NCI-H1092 treated with DMSO at 0.1 percent for 48 hours (cell line): ENCODE results near the gene SLC25A33.

Experiments
- DNase-seq: peaks from one replicate; lab custom pipeline; 2025; lab: John Stamatoyannopoulos, UW

SLC25A33 gene

GRCh38 chr1:9601942-9602793, 62.9 kb downstream of the SLC25A33 start:
- DNase-seq, result no peak

- no peak for DNase-seq
Measured at GRCh38 chr1:9602794-9603167, 63.5 kb downstream of the SLC25A33 start.

- no peak for DNase-seq
Measured at GRCh38 chr1:9603307-9603706, 64.0 kb downstream of the SLC25A33 start.

DNA sequence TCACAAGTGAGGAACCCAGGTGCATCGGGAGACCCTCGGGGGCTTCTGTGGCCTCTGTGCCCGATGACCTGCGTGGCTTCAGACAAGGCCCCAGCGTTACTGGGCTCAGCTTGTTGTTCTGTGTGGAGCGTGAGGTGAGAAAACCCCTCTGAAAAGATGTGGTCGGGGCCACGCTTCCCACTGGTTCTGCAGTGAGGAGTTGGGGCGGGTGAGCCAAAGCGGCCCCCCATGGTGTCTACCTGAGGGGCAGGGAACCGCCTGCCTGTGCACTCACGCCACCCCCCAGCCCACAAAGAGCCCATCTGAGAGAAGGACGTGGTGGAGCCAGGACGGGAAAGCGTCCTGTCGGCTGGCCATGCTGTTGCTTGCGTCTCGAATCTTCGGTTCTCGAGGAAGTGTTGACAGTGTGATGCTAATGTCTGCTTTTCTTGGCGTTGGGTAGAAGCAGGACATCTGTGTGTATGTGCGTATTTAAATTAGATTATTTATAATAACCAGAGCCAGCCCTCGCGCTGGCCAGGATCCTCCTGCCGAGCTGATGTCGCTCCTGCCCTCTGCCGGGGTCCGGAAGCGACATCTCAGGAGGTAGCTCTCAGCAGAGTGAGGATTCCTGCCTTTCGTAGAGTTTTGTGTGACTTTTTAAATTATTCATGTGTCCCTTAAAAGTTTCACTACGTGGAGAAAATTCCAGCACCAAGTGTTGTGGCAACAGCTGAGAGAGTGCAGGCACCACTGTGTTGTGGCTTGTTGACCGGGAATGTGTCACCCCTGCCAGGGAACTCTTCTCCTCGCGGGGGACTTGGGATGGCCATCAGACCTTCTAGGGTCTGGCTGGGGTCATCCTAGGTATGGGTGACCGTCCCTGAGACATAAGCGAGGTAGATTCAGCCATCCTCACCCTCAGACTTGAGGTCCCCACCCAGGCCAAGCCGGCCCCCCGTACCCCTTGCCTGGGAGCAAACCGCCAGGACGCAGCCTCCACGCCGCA, 64.8 kb downstream of the SLC25A33 start:
- DNase-seq, result no peak

- DNase-seq, result peak; percentile 51
Measured at GRCh38 chr1:9604836-9605235, 65.6 kb downstream of the SLC25A33 start.

GRCh38 chr1:9605946-9606455, 66.7 kb downstream of the SLC25A33 start:
- DNase-seq, result no peak

GRCh38 chr1:9606458-9606857, 67.2 kb downstream of the SLC25A33 start:
- no peak for DNase-seq

GRCh38 chr1:9606948-9607347, 67.7 kb downstream of the SLC25A33 start:
- no peak for DNase-seq

DNA sequence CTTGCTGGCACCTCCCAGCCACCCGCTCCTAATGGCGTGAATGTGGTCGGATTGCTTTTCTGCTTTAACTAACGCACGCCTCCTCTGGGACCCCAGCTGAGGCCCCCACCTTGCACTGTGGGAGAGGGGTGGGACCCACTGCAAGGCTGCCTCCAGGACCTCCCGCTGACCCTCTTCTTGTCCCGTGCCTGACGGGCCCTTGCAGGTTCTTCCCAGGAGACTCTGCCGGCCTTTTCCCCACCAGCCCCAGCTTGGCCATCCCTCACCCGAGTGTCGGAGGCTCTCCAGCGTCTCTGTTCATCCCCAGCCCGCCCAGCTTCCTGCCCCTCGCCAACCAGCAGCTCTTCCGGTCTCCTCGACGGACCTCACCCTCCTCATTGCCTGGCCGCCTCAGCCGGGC, 68.1 kb downstream of the SLC25A33 start:
- DNase-seq, result no peak

DNA sequence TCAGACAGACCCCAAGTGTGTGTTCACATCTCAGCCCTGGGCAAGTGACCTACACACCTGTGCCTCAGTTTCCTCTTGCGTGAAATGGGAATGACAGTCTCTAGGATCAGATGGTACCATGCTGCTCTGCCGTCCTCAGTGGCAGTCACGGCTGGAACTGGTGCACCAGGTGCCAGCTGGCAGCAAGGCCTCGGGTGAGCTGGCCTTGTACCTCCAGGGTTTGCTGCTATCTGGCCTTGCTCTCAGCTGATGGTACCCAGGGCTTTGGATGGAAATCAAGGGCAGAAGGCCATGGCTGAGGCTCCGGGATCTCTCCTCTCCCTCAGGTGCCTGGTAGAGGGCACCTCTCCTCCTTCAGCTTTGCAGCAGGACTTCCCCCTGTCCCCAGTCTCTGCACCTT, 70.7 kb downstream of the SLC25A33 start:
- no peak for DNase-seq

DNA sequence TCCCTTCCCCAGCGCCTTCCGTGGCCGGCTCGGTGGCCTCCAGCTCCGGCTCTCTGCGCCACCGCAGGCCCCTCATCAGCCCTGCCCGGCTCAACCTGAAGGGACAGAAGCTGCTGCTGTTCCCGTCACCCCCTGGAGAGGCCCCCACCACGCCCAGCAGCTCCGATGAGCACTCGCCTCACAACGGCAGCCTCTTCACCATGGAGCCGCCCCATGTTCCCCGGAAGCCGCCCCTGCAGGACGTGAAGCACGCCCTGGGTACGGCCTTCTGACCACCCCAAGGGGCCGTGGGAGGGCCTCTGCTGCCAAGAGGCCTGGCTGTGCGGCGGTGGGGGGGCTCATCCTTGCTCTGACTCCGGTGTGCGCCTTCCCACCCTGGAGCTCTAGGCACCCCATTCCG, 71.3 kb downstream of the SLC25A33 start:
- no peak for DNase-seq

DNA sequence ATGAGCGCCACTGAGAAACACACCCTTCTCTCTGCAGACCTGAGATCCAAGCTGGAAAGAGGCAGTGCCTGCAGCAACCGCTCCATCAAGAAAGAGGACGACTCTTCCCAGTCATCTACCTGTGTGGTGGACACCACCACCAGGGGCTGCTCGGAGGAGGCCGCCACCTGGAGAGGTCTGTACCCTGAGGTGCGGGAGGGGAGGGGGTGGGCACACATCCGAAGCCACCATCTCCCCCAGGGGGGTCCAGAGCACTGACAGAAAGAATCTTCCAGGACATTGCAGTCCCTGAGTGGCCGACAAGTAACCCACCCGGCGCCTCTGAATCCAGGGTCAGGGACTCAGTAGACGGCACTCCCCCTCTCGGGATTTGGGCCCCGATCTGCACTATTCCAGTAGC, 72.5 kb downstream of the SLC25A33 start:
- no peak for DNase-seq

- DNase-seq, result no peak
Measured at GRCh38 chr1:9612162-9612845, 73.0 kb downstream of the SLC25A33 start.

DNA sequence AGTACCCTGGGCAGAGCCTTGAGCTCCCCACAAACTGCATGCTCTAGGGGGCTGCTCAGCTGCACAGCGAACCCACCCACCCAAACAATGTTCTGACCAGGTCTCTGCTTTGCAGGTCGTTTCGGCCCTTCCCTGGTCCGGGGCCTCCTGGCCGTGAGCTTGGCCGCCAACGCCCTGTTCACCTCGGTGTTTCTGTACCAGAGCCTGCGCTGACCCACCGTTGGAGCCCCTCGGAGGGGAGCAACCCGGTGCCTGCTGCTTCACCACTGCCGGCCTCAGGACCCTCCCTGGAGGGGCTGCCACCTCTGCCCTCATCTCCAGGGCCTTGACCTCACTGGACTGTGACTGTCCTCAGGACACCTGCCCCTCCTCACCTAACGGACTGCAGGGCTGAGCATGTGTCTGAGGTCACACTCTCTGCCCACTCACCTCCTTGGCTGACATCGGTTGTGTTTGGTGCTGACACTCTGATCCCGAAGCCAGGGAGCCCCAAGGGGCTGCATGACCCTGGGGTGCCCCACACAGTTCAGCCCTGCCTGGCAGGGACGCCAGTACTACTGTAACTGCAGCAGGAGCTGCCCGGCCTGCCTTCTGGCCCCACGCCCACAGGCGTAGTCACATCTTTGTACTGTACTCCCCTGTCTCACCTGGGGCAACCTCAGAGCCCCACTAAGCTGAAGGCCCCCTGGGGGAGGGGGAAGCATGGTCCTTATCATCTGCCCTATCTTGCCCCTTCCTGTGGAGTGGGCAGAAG, 73.8 kb downstream of the SLC25A33 start:
- DNase-seq, result no peak

GRCh38 chr1:9613625-9614299, 74.5 kb downstream of the SLC25A33 start:
- DNase-seq, result no peak

DNA sequence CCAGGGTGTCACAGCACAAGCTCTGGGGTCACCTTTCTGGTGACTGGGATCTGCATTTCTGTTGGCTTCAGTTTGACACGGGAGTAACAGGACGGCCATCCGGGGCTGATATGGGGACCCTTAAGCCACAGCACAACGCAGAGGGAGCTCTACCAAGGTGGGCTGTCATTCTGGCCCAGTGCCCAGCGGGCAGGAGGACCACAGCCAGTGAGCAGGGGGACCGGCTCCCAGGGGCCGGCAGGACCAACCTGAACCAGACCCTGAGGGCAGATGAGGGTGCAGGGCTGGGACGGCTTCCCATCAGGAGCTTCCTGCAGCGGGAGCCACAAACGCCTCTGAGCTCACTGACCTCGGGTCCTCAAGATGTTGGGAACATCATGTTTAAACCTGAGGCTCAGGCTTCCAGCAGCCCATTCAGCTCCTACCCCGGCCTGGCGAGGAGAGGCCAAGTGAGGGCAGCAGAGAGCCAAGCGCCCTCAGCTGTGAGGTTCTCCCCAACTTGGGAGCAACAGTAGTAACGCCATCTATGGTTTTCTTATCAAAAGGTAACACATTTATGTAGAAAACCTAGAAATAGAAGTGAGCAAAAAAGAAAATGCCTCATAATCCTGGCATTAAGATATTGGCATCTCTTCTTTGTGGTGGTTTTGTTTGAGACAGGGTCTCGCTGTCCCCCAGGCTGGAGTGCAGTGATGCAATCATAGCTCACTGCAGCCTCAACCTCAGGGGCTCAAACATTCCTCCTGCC, 76.2 kb downstream of the SLC25A33 start:
- no peak for DNase-seq

- DNase-seq, result no peak
Measured at GRCh38 chr1:9618909-9619679, 79.8 kb downstream of the SLC25A33 start.

- no peak for DNase-seq
Measured at GRCh38 chr1:9621032-9621431, 81.8 kb downstream of the SLC25A33 start.

- no peak for DNase-seq
Measured at GRCh38 chr1:9624081-9624480, 84.8 kb downstream of the SLC25A33 start.
